HCT116 (cell line): ENCODE data around the gene CLK1. TPM values are rescaled to one million over a fixed set of nuclear protein-coding genes. Genes with fewer than 3 reads are reported as not detected.

Experiments
- ATAC-seq: fragments of 200-7000 bp; cut with Tn5 transposase; 2 replicates; pipeline ENCODE4 v1.9.1; 2020; ENCODE audit warnings: mild to moderate bottlenecking, moderate library complexity
- BruUV-seq: library from RNA; stranded (reverse); fragments of 400-500 nt; replicated peaks from 2 replicates; lab custom pipeline; 2021; lab: Mats Ljungman, UMichigan
- CTCF ChIA-PET: fragments of 300-600 bp; sonication (Branson Sonifier 250); formaldehyde crosslinking; loops from one replicate; lab custom pipeline; 2021; ENCODE audit warnings: antibody characterized with exemption; lab: Charles Lee
- POLR2A ChIA-PET: fragments of 300-600, 350-600 bp; sonication (Branson Sonifier 250); formaldehyde crosslinking; loops from one replicate; lab custom pipeline; 2021; ENCODE audit warnings: antibody characterized with exemption; lab: Charles Lee
- RAD21 ChIA-PET, 2 experiments: fragments of 300-600 bp; sonication (Branson Sonifier 250); formaldehyde crosslinking; loops; one replicate each; lab custom pipeline; 2023; ENCODE audit warnings: low total read pairs in 2 of 2; ENCODE audit not compliant: uncharacterized antibody in 2 of 2, unreplicated experiment in 2 of 2, low non-redundant PET in 1 of 2; lab: Charles Lee
- DNase-seq: peaks from one replicate; pipeline ENCODE4 v3.0.0-alpha.2; 2010; ENCODE audit warnings: low read depth, low spot score
- H2AFZ ChIP-seq: fragments of 200-600 bp; shearing (Covaris generic), sonication (generic); 2 replicates; pipeline ENCODE4 v1.6.1; 2017; ENCODE audit warnings: low read depth, mixed run types, mixed read lengths, antibody characterized with exemption, low read length; ENCODE audit not compliant: poor library complexity, severe bottlenecking
- H3K27ac ChIP-seq: 2 replicates; pipeline ENCODE4 v1.5.1; 2012; ENCODE audit warnings: low read depth, low read length
- H3K27me3 ChIP-seq: fragments of 200-600 bp; sonication (generic); 2 replicates; pipeline ENCODE4 v1.6.1; 2016; ENCODE audit warnings: mixed run types, low read length, mixed read lengths; ENCODE audit not compliant: insufficient read depth
- H3K36me3 ChIP-seq, 2 experiments: fragments of 200-500 bp in 1 of 2; fragments of 200-600 bp in 1 of 2; sonication (Bioruptor generic) in 1 of 2; sonication (generic) in 1 of 2; 2 replicates each; pipeline versions ENCODE4 v1.5.1 to v1.6.1; 2014 to 2016; ENCODE audit warnings: low read length in 2 of 2, inconsistent platforms in 1 of 2, mixed read lengths in 1 of 2, mixed run types in 1 of 2; ENCODE audit not compliant: insufficient read depth in 2 of 2, control insufficient read depth in 1 of 2
- H3K4me1 ChIP-seq, 2 experiments: fragments of 200-600 bp in 1 of 2; sonication (generic) in 1 of 2; 2 replicates each; pipeline versions ENCODE4 v1.5.1 to v1.6.1; 2012 to 2017; ENCODE audit warnings: low read length in 2 of 2, inconsistent platforms in 1 of 2, mild to moderate bottlenecking in 1 of 2, mixed read lengths in 1 of 2, mixed run types in 1 of 2, moderate library complexity in 1 of 2; ENCODE audit not compliant: insufficient read depth in 2 of 2, control insufficient read depth in 1 of 2
- H3K4me2 ChIP-seq: fragments of 200-600 bp; sonication (generic); 2 replicates; pipeline ENCODE4 v1.6.1; 2017; ENCODE audit warnings: mixed run types, low read length, mixed read lengths
- H3K4me3 ChIP-seq, 2 experiments: fragments of 200-600 bp in 1 of 2; sonication (generic) in 1 of 2; replicated peaks in 1 of 2; 2 replicates each; pipeline ENCODE4 v1.5.1; 2011 to 2016; ENCODE audit warnings: low read length in 2 of 2, control low read depth in 1 of 2, low read depth in 1 of 2, mild to moderate bottlenecking in 1 of 2, mixed read lengths in 1 of 2, mixed run types in 1 of 2
- H3K79me2 ChIP-seq: fragments of 200-600 bp; sonication (generic); 2 replicates; pipeline ENCODE4 v1.6.1; 2017; ENCODE audit warnings: mild to moderate bottlenecking, mixed run types, low read length, moderate library complexity, mixed read lengths; ENCODE audit not compliant: insufficient read depth
- H3K9ac ChIP-seq: fragments of 200-600 bp; sonication (generic); 2 replicates; pipeline ENCODE4 v1.6.1; 2016; ENCODE audit warnings: low read length, mixed read lengths
- H3K9me2 ChIP-seq: fragments of 200-600 bp; sonication (generic), shearing (Covaris generic); 2 replicates; pipeline ENCODE4 v1.6.1; 2017; ENCODE audit warnings: mixed run types, mild to moderate bottlenecking, moderate library complexity; ENCODE audit not compliant: insufficient read depth
- H3K9me3 ChIP-seq, 2 experiments: fragments of 200-500 bp in 1 of 2; fragments of 200-600 bp in 1 of 2; sonication (Bioruptor generic) in 1 of 2; sonication (generic) in 1 of 2; 2 replicates each; pipeline ENCODE4 v1.6.1; 2014 to 2017; ENCODE audit warnings: low read length in 2 of 2, mixed read lengths in 2 of 2, inconsistent platforms in 1 of 2, low read depth in 1 of 2, mild to moderate bottlenecking in 1 of 2, mixed run types in 1 of 2, moderate library complexity in 1 of 2; ENCODE audit not compliant: control insufficient read depth in 1 of 2, insufficient read depth in 1 of 2
- H4K20me1 ChIP-seq: fragments of 200-600 bp; sonication (generic), shearing (Covaris generic); 2 replicates; pipeline ENCODE4 v1.6.1; 2017; ENCODE audit warnings: mixed run types, mild to moderate bottlenecking, moderate library complexity; ENCODE audit not compliant: insufficient read depth
- CBX3 ChIP-seq: IDR thresholded peaks from 2 replicates; pipeline ENCODE4 v1.6.1; 2012; ENCODE audit warnings: low read depth
- ELF1 ChIP-seq: IDR thresholded peaks from 2 replicates; pipeline ENCODE4 v1.6.1; 2012; ENCODE audit warnings: low read depth, borderline replicate concordance
- EZH2 ChIP-seq: fragments of 200-600 bp; sonication (generic); IDR thresholded peaks from 2 replicates; pipeline ENCODE4 v1.6.1; 2017; ENCODE audit warnings: antibody characterized with exemption, mixed run types
- EZH2phosphoT487 ChIP-seq: fragments of 200-600 bp; IDR thresholded peaks from 2 replicates; pipeline ENCODE4 v1.6.1; 2018; ENCODE audit warnings: antibody characterized with exemption, borderline replicate concordance
- JUND ChIP-seq: IDR thresholded peaks from 2 replicates; pipeline ENCODE4 v1.6.1; 2012
- SRF ChIP-seq: IDR thresholded peaks from 2 replicates; pipeline ENCODE4 v1.6.1; 2012; ENCODE audit warnings: low read depth
- TCF7L2 ChIP-seq: IDR thresholded peaks from 2 replicates; pipeline ENCODE4 v1.7.0; 2011; ENCODE audit warnings: borderline replicate concordance, inconsistent platforms; ENCODE audit not compliant: insufficient read depth, insufficient read length; ENCODE audit errors: extremely low read depth
- ZNF274 ChIP-seq: fragments of 200-500 bp; sonication (Bioruptor generic); IDR thresholded peaks from 2 replicates; pipeline ENCODE4 v1.6.1; 2014; ENCODE audit warnings: mild to moderate bottlenecking, low read depth, low read length, inconsistent platforms
- intact Hi-C: fragments of 100-400 bp; cut with micrococcal nuclease; formaldehyde crosslinking; loops from 2 replicates; pipeline ENCODE4 v1.10.0; 2022
- total RNA-seq: library from RNA; stranded (reverse); gene quantifications from one replicate; pipeline ENCODE4 v1.2.1, GENCODE V29; 2021; ENCODE audit not compliant: unreplicated experiment
- TF ChIP-seq, protein P1 (sequence below), 3 experiments: fragments of 200-600 bp in 1 of 3; sonication (generic) in 1 of 3; IDR thresholded peaks in 2 of 3; conservative IDR thresholded peaks in 1 of 3; 2 replicates each; pipeline ENCODE4 v1.5.1; 2012 to 2017; ENCODE audit warnings: low read depth in 2 of 3, low read length in 2 of 3, antibody characterized with exemption in 1 of 3, borderline replicate concordance in 1 of 3, control low read depth in 1 of 3, mild to moderate bottlenecking in 1 of 3, mixed read lengths in 1 of 3, mixed run types in 1 of 3, moderate library complexity in 1 of 3; ENCODE audit not compliant: insufficient read depth in 1 of 3

Gene CLK1
- total RNA-seq, 1 experiment from 2014 or later = 49.1 TPM

GRCh38 chr2:200913654-200914053, 49.2 kb upstream of the CLK1 start:
- ChIA-PET POLR2A (no interaction called here), CTCF (no interaction called here)
- H4K20me1 ChIP-seq = peaks cover 3% of the 10 kb centered on the region
- no peak overlapping the region for H3K9ac ChIP-seq
- no peaks in the 10 kb centered on the region for H3K27me3 ChIP-seq
- H2AFZ ChIP-seq = no peak overlapping the region
- no peak overlapping the region for H3K4me2 ChIP-seq
- H3K9me2 ChIP-seq = no peaks in the 10 kb centered on the region
- H3K4me1 ChIP-seq = no peaks in the 10 kb centered on the region
- no peaks in the 10 kb centered on the region for H3K79me2 ChIP-seq
- no peak for DNase-seq
- intact Hi-C loops = no loop called here
- H3K27ac ChIP-seq = no peak overlapping the region
- no peak for TF ChIP-seq TCF7L2
- no peak for TF ChIP-seq EZH2
- TF ChIP-seq, protein P1, sequence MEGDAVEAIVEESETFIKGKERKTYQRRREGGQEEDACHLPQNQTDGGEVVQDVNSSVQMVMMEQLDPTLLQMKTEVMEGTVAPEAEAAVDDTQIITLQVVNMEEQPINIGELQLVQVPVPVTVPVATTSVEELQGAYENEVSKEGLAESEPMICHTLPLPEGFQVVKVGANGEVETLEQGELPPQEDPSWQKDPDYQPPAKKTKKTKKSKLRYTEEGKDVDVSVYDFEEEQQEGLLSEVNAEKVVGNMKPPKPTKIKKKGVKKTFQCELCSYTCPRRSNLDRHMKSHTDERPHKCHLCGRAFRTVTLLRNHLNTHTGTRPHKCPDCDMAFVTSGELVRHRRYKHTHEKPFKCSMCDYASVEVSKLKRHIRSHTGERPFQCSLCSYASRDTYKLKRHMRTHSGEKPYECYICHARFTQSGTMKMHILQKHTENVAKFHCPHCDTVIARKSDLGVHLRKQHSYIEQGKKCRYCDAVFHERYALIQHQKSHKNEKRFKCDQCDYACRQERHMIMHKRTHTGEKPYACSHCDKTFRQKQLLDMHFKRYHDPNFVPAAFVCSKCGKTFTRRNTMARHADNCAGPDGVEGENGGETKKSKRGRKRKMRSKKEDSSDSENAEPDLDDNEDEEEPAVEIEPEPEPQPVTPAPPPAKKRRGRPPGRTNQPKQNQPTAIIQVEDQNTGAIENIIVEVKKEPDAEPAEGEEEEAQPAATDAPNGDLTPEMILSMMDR (IDR thresholded peaks at IDR 0.05 in 2 of 3, conservative IDR thresholded peaks at IDR 0.05 in 1 of 3; ENCODE audit: borderline replicate concordance in 1 of 3, insufficient read depth in 1 of 3, low read depth in 2 of 3, low read length in 2 of 3) = no peak
- no peak for TF ChIP-seq CBX3
- no peak for TF ChIP-seq ZNF274
- no peak for TF ChIP-seq JUND
- TF ChIP-seq, all 23 proteins: peak for 0
- H3K9me3 ChIP-seq = no peaks in the 10 kb centered on the region
- no TSS peak for BruUV-seq
- RAD21 ChIA-PET = no interaction called here
- H3K36me3 ChIP-seq = peaks cover 50 to 54% of the 10 kb centered on the region in 2 experiments
- no peak for ATAC-seq
- no peak overlapping the region for H3K4me3 ChIP-seq

DNA sequence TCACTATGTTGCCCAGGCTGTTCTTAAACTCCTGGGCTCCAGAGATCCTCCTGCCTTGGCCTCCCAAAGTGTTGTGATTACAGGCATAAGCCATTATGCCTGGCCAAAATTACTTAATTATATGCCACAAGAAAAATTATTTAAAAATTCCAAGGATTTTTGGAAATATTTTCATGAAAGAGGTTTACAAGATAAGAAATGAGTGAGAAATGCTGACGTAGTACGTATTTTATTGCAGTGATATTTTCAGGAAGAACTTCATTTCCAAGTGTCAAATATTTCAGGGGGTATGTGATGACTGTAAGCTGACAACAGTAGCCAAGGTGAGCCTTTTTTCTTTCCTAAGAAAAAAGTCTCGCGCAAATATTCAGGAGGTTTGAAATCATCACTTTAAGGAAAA, 45.5 kb upstream of the CLK1 start:
- intact Hi-C loops = loop anchor here (10.0 kb wide), 1 partner anchor 455 kb away; no protein-coding TSS in a partner anchor
- H3K27me3 ChIP-seq = no peaks in the 10 kb centered on the region

More for the DNA sequence above, 45.5 kb upstream of the CLK1 start:
- Histone ChIP-seq H4K20me1 (peaks cover 3% of the 10 kb centered on the region), H3K9ac (no peak overlapping the region), H3K4me2 (no peak overlapping the region)
- no peak for ATAC-seq
- POLR2A ChIA-PET = interaction anchor here (0.6 kb wide), 1 partner anchor 21 kb away, joined by 4 read pairs; the partner anchor contains the start of gene NIF3L1
- TF ChIP-seq EZH2phosphoT487 = no peak
- no peak for TF ChIP-seq ELF1
- no peak for TF ChIP-seq SRF
- TF ChIP-seq, all 23 proteins: peak for 0
- ChIA-PET RAD21 (interaction anchor here in 1 of 2 experiments (0.7 kb wide), 1 partner anchor 209 kb away, joined by 3 read pairs; no protein-coding TSS in a partner anchor), CTCF (no interaction called here)
- Histone ChIP-seq H2AFZ (no peak overlapping the region), H3K27ac (no peak overlapping the region), H3K36me3 (peaks cover 40 to 47% of the 10 kb centered on the region in 2 experiments), H3K4me1 (no peaks in the 10 kb centered on the region), H3K79me2 (no peaks in the 10 kb centered on the region), H3K9me3 (no peaks in the 10 kb centered on the region), H3K4me3 (no peak overlapping the region), H3K9me2 (no peaks in the 10 kb centered on the region)
- DNase-seq = no peak
- no TSS peak for BruUV-seq
